Heart right ventricle (tissue), 16 donors: ENCODE results near the gene REXO1. TPM values are rescaled to one million over a fixed set of nuclear protein-coding genes. Genes with fewer than 3 reads are reported as not detected.
A peak's percentile ranks its signal among the peaks of the same experiment; 100 is the strongest.

Experiments used
- ATAC-seq, 8 donors: fragments of 200-7000 bp; cut with Tn5 transposase; one replicate each; pipeline ENCODE4 v1.9.1; 2020; ENCODE audit warnings: mild to moderate bottlenecking in 8 of 8, moderate library complexity in 8 of 8, moderate number of reproducible peaks in 1 of 8
- DNase-seq, 2 donors: peaks; one replicate each; pipeline ENCODE4 v3.0.0-alpha.2; 2020
- H3K27ac ChIP-seq, 10 donors: fragments of 200-600 bp; sonication (generic) in 2 of 10; one replicate each; pipeline versions ENCODE4 v1.5.0 to v1.8.0; 2020 to 2022; ENCODE audit warnings: mild to moderate bottlenecking in 3 of 10
- H3K27me3 ChIP-seq, 7 donors: fragments of 200-600 bp; one replicate each; pipeline ENCODE4 v1.8.0; 2021 to 2022; ENCODE audit warnings: mild to moderate bottlenecking in 2 of 7
- H3K36me3 ChIP-seq, 9 donors: fragments of 200-600 bp; sonication (generic) in 1 of 9; one replicate each; pipeline versions ENCODE4 v1.5.0 to v1.8.0; 2020 to 2022; ENCODE audit warnings: mild to moderate bottlenecking in 2 of 9
- H3K4me1 ChIP-seq, 9 donors: fragments of 200-600 bp; sonication (generic) in 1 of 9; one replicate each; pipeline versions ENCODE4 v1.5.0 to v1.8.0; 2020 to 2022; ENCODE audit warnings: mild to moderate bottlenecking in 4 of 9
- H3K4me3 ChIP-seq, 10 donors: fragments of 200-600 bp; sonication (generic) in 2 of 10; one replicate each; pipeline versions ENCODE4 v1.5.0 to v1.8.0; 2020 to 2022; ENCODE audit warnings: mild to moderate bottlenecking in 7 of 10, moderate library complexity in 2 of 10
- H3K9me3 ChIP-seq, 11 donors: fragments of 200-600 bp in 10 of 11; sonication (generic) in 2 of 11; one replicate each; pipeline versions ENCODE4 v1.5.0 to v1.8.0; 2013 to 2022; ENCODE audit warnings: mild to moderate bottlenecking in 2 of 11, control low read depth in 1 of 11, moderate library complexity in 1 of 11
- CTCF ChIP-seq, 9 donors: fragments of 200-600 bp; sonication (generic) in 2 of 9; IDR thresholded peaks; one replicate each; pipeline versions ENCODE4 v1.5.0 to v1.8.0; 2021 to 2022; ENCODE audit warnings: antibody characterized with exemption in 9 of 9, mild to moderate bottlenecking in 5 of 9, moderate library complexity in 1 of 9
- WGBS, 2 donors: extraction: QIAGEN DNeasy Blood & Tissue Kit; methylation state at CpG; one replicate each; pipeline ENCODE4 v1.1.7; 2013; ENCODE audit warnings: inconsistent platforms in 1 of 2; 5-methylcytosine and 5-hydroxymethylcytosine counted together
- intact Hi-C, 10 donors: fragments of 100-400 bp; cut with DNase I; formaldehyde crosslinking; loops; one replicate each; pipeline versions ENCODE4 v1.11.1 to v1.14.2; 2022
- polyA plus RNA-seq, 2 donors: library from polyadenylated mRNA; stranded (reverse); fragments of 200-250 nt; gene quantifications; one replicate each; pipeline ENCODE4 v1.2.3, GENCODE V29; 2013
- total RNA-seq, 10 donors: library from RNA; stranded (reverse); fragmentation: NEBNext Ultra II Directional in 3 of 10; extraction: Animal tissue kit (Norgen Biotek cat#: 25700) in 3 of 10; gene quantifications; one replicate each; pipeline versions ENCODE4 v1.2.1 to v1.2.4, GENCODE V29; 2021 to 2023
- donor health status: Arrhythmogenic right ventricular cardiomyopathy.
- donor health status: ischemic (EF 13 %, LVEDD 7.1; RV severe dilation, severe dysfunction).
- donor health status: healthy with polysubstance abuse.
- donor health status: DM: no; HTN: yes; CAD: no.
- donor health status: DM: no; HTN: no; CAD: no.
- donor health status: ischemic (EF 25% LVEDD 6.9; RV normal size, moderate dysfunction).
- donor health status: ischemic (EF 25% LVEDD 5.7; RV mildly dilated, moderate dysfunction).
- donor health status: healthy.
- donor health status: DM: yes; HTN: yes; CAD: no.
- donor health status: Ischemic cardiomyopathy.
- donor health status: ischemic (EF 35%, LVEDD 5.7; RV mildly dilated, moderate dysfunction).
- donor health status: nonischemic (EF 11% LVEDD 7.7; RV severe dilation, severe dysfunction).
- donor health status: DM: yes; HTN: yes; CAD: no.
- donor health status: PGD.
- donor health status: ischemic (EF 29% LVEDD 5.4; RV normal size, mild dysfunction).
- donor health status: nonischemic (EF 23%, LVEDD 6.1; RV moderate dilation, normal function).

REXO1 gene
- total and polyA plus RNA-seq, 12 donors = 13.1 to 20.6 (median 16.5) TPM

GRCh38 chr19:1847348-1847683, 967 bp downstream of the REXO1 start:
- DNase-seq = no peak
- Histone ChIP-seq H3K27ac (peak overlapping the region in 8 of 10 donors; percentile 98 to 100 (median 99)), H3K27me3 (no peaks in the 10 kb centered on the region), H3K9me3 (no peaks in the 10 kb centered on the region), H3K4me1 (peaks cover 17 to 67% (median 54%) of the 10 kb centered on the region in 9 donors), H3K36me3 (peaks cover 0 to 18% (median 0%) of the 10 kb centered on the region in 9 donors), H3K4me3 (peak overlapping the region; percentile 93 to 100 (median 98))
- no peak for ATAC-seq
- intact Hi-C loops = no loop called here
- 6 to 8% methylated on average over 12 of the region's 12 CpGs for WGBS, 2 donors
- no peak for TF ChIP-seq CTCF (IDR thresholded peaks at IDR 0.05)

- peaks cover 20 to 66% (median 59%) of the 10 kb centered on the region in 9 donors for H3K4me1 ChIP-seq
Measured at GRCh38 chr19:1846517-1847204, 1.6 kb downstream of the REXO1 start.

GRCh38 chr19:1845642-1846041, 2.6 kb downstream of the REXO1 start:
- Histone ChIP-seq H3K4me3 (peak overlapping the region in 1 of 10 donors; percentile 93), H3K4me1 (peaks cover 20 to 76% (median 68%) of the 10 kb centered on the region in 9 donors), H3K27me3 (no peaks in the 10 kb centered on the region), H3K36me3 (peaks cover 0 to 18% (median 0%) of the 10 kb centered on the region in 9 donors), H3K9me3 (no peaks in the 10 kb centered on the region), H3K27ac (no peak overlapping the region)
- no peak for ATAC-seq
- TF ChIP-seq CTCF (IDR thresholded peaks at IDR 0.05) = no peak
- WGBS, 2 donors = 85% methylated on average over 11 of the region's 11 CpGs
- no peak for DNase-seq
- intact Hi-C loops = no loop called here

More at GRCh38 chr19:1846517-1847204, 1.6 kb downstream of the REXO1 start:
- no peaks in the 10 kb centered on the region for H3K27me3 ChIP-seq
- no peaks in the 10 kb centered on the region for H3K9me3 ChIP-seq
- peak overlapping the region in 9 of 10 donors; percentile 93 to 100 (median 98) for H3K4me3 ChIP-seq
- H3K36me3 ChIP-seq = peaks cover 0 to 18% (median 0%) of the 10 kb centered on the region in 9 donors
- ATAC-seq (no peak), DNase-seq (no peak)
- intact Hi-C loops = no loop called here
- WGBS, 2 donors = 71% methylated on average over 29 of the region's 29 CpGs
- TF ChIP-seq CTCF (IDR thresholded peaks at IDR 0.05) = no peak
- H3K27ac ChIP-seq = peak overlapping the region in 2 of 10 donors; percentile 99 to 100

- intact Hi-C loops = no loop called here
- Histone ChIP-seq H3K9me3 (no peaks in the 10 kb centered on the region), H3K27ac (no peak overlapping the region), H3K27me3 (no peaks in the 10 kb centered on the region), H3K4me1 (peaks cover 20 to 81% (median 72%) of the 10 kb centered on the region in 9 donors), H3K4me3 (no peak overlapping the region), H3K36me3 (peaks cover 0 to 18% (median 0%) of the 10 kb centered on the region in 9 donors)
- DNase-seq = no peak
- no peak for ATAC-seq
- TF ChIP-seq CTCF (IDR thresholded peaks at IDR 0.05) = no peak
- WGBS, 2 donors = 84 to 85% methylated on average over 16 of the region's 16 CpGs
Measured at GRCh38 chr19:1845125-1845515, 3.2 kb downstream of the REXO1 start.
